Hepatocyte (in vitro differentiated cells): Measurements from ENCODE around the gene OR2F2.

Source experiments
- CTCF ChIP-seq: fragments of 200-600 bp; sonication (generic); IDR thresholded peaks from 2 replicates; pipeline ENCODE4 v1.5.1; 2016; ENCODE audit warnings: antibody characterized with exemption, mild to moderate bottlenecking; ENCODE audit not compliant: poor library complexity
- EZH2 ChIP-seq: fragments of 200-600 bp; sonication (generic); IDR thresholded peaks from 2 replicates; pipeline ENCODE4 v1.6.1; 2016; ENCODE audit warnings: antibody characterized with exemption, mild to moderate bottlenecking, borderline replicate concordance
- EZH2phosphoT487 ChIP-seq: fragments of 200-600 bp; sonication (generic); IDR thresholded peaks from one replicate; pipeline ENCODE4 v1.6.1; 2018; ENCODE audit warnings: antibody characterized with exemption, mild to moderate bottlenecking, low read depth, moderate library complexity; ENCODE audit not compliant: unreplicated experiment, severe bottlenecking

- no peak for TF ChIP-seq CTCF
- no peak for TF ChIP-seq EZH2
- TF ChIP-seq EZH2phosphoT487 = no peak
Observed at GRCh38 chr7:143901332-143901667, 33.7 kb upstream of the OR2F2 start.
